ENCODE measurements around the gene NAP1L4. TPM values are rescaled to one million over a fixed set of nuclear protein-coding genes. Genes with fewer than 3 reads are reported as not detected.
A peak's percentile ranks its signal among the peaks of the same experiment; 100 is the strongest.

NAP1L4 gene
- total RNA-seq, 1 experiment from 2014 or later = 212 TPM

GRCh38 chr11:2901854-2902783 lies 90.0 kb downstream of the NAP1L4 start:
- Mint-ChIP-seq H3K4me3 (peak overlapping the region; percentile 63 to 77), H3K36me3 (ENCODE audit: insufficient read depth in 1 of 3, low read depth in 3 of 3) (peaks cover 7 to 18% (median 18%) of the 10 kb centered on the region in 3 experiments; a peak in 6 of 7 replicates), H3K9me3 (peaks cover 6 to 18% of the 10 kb centered on the region in 2 experiments), H3K27me3 (ENCODE audit: low read depth) (peaks cover 62% of the 10 kb centered on the region), H3K4me1 (peaks cover 18 to 29% of the 10 kb centered on the region in 2 experiments), H3K27ac (no peak overlapping the region)
- no peaks in the 10 kb centered on the region; the same call in 1 of the 2 replicates for H3K4me1 ChIP-seq (ENCODE audit: insufficient read depth, low read length)
- H3K56ac ChIP-seq (ENCODE audit: insufficient read length, low read depth, low read length) = no peak overlapping the region
- no peaks in the 10 kb centered on the region for H3K9me3 ChIP-seq (ENCODE audit: control insufficient read depth, low read depth, low read length)
- TF ChIP-seq CTCF (conservative IDR thresholded peaks at IDR 0.05) = no peak
- no peak overlapping the region for H3K23ac ChIP-seq (ENCODE audit: insufficient read length, low read depth, low read length)
- peaks cover 3% of the 10 kb centered on the region for H4K20me1 ChIP-seq (ENCODE audit: control insufficient read depth, insufficient read depth, insufficient read length)
- no peak overlapping the region for H2AFZ ChIP-seq (ENCODE audit: low read length)
- no CpG with 5 or more reads among the region's 58 CpGs for WGBS (ENCODE audit: extremely low coverage, insufficient read length, low lambda C conversion rate)
- peak overlapping the region; percentile 68 for H3K4me2 ChIP-seq (ENCODE audit: insufficient read depth, insufficient read length, low read length)
- H3K27me3 ChIP-seq (ENCODE audit: insufficient read depth, low read length) = no peaks in the 10 kb centered on the region; the same call in 1 of the 2 replicates
- no peak overlapping the region for H2BK20ac ChIP-seq (ENCODE audit: low read depth, low read length, poor library complexity, severe bottlenecking)
- H3K4ac ChIP-seq (ENCODE audit: low read depth, low read length) = no peak overlapping the region
- H3T11ph ChIP-seq (ENCODE audit: low read length) = no peak overlapping the region
- no peaks in the 10 kb centered on the region for H3K79me1 ChIP-seq (ENCODE audit: insufficient read depth, low read depth, low read length, poor library complexity, severe bottlenecking)
- no peak overlapping the region for H3K27ac ChIP-seq (ENCODE audit: insufficient read length, low read depth, low read length)
- H3K18ac ChIP-seq (ENCODE audit: insufficient read length, low read depth, low read length) = peak overlapping the region; percentile 63
- no peak overlapping the region for H2BK120ac ChIP-seq (ENCODE audit: low read depth, low read length, poor library complexity, severe bottlenecking)
- DNase-seq = peak; percentile 98
- H3K79me2 ChIP-seq (ENCODE audit: insufficient read depth, low read length) = no peaks in the 10 kb centered on the region
- no peak overlapping the region for H2BK12ac ChIP-seq (ENCODE audit: insufficient read length, low read depth, low read length)
- H3K9ac ChIP-seq (ENCODE audit: extremely low read depth, insufficient read length, low read length) = no peak overlapping the region
- H2BK15ac ChIP-seq (ENCODE audit: low read depth, low read length) = no peak overlapping the region
- H2BK5ac ChIP-seq (ENCODE audit: insufficient read length, low read length) = no peak overlapping the region
- H2AK5ac ChIP-seq (ENCODE audit: insufficient read length, low read length) = no peak overlapping the region
- no peak overlapping the region for H4K8ac ChIP-seq (replicated peaks; ENCODE audit: insufficient read length, low read depth, low read length)
- peaks cover 8% of the 10 kb centered on the region for H3K23me2 ChIP-seq (ENCODE audit: insufficient read length, low read depth, low read length, poor library complexity, severe bottlenecking)
- no peak overlapping the region for H4K5ac ChIP-seq (ENCODE audit: insufficient read length, low read depth, low read length)
- peak overlapping the region; percentile 66 for H3K14ac ChIP-seq (ENCODE audit: insufficient read depth, low read length)
- no peak overlapping the region for H4K91ac ChIP-seq (ENCODE audit: insufficient read length, low read depth, low read length)

Measured in H9 (cell line).